CD14-positive monocyte (primary cell): ENCODE data around the gene GPR68. TPM values are rescaled to one million over a fixed set of nuclear protein-coding genes. Genes with fewer than 3 reads are reported as not detected.
A peak's percentile ranks its signal among the peaks of the same experiment; 100 is the strongest.

Experiments used
- DNase-seq, 3 donors: peaks; one replicate each; pipeline ENCODE4 v3.0.0-alpha.2; 2011 to 2022
- H2AFZ ChIP-seq: 2 replicates; pipeline ENCODE4 v1.6.0; 2012; ENCODE audit warnings: mild to moderate bottlenecking, low read depth, low read length, inconsistent platforms; ENCODE audit not compliant: insufficient read depth, poor library complexity, severe bottlenecking
- H3K27ac ChIP-seq, 2 donors: 1 replicate in 1 of 2; 2 replicates in 1 of 2; pipeline ENCODE4 v1.5.1; 2012 to 2013; ENCODE audit warnings: low read length in 2 of 2, control low read depth in 1 of 2, inconsistent platforms in 1 of 2, low read depth in 1 of 2, mild to moderate bottlenecking in 1 of 2
- H3K27me3 ChIP-seq, 2 donors: one replicate each; pipeline versions ENCODE4 v1.6.0 to v1.6.1; 2011 to 2013; ENCODE audit warnings: low read length in 2 of 2; ENCODE audit not compliant: control insufficient read depth in 2 of 2, insufficient read depth in 2 of 2
- H3K36me3 ChIP-seq, 2 donors: replicated peaks in 1 of 2; 1 replicate in 1 of 2; 2 replicates in 1 of 2; pipeline versions ENCODE4 v1.5.1 to v1.6.1; 2012 to 2013; ENCODE audit warnings: low read length in 2 of 2, control low read depth in 1 of 2, inconsistent platforms in 1 of 2, mild to moderate bottlenecking in 1 of 2; ENCODE audit not compliant: insufficient read depth in 2 of 2, control insufficient read depth in 1 of 2
- H3K4me1 ChIP-seq, 2 donors: 1 replicate in 1 of 2; 2 replicates in 1 of 2; pipeline versions ENCODE4 v1.5.1 to v1.6.1; 2012 to 2013; ENCODE audit warnings: low read length in 2 of 2, control low read depth in 1 of 2, inconsistent platforms in 1 of 2, mild to moderate bottlenecking in 1 of 2, moderate library complexity in 1 of 2; ENCODE audit not compliant: insufficient read depth in 2 of 2, control insufficient read depth in 1 of 2
- H3K4me2 ChIP-seq: replicated peaks from 2 replicates; pipeline ENCODE3; 2012; ENCODE audit warnings: low read length, moderate library complexity, mild to moderate bottlenecking; ENCODE audit not compliant: poor library complexity, severe bottlenecking; ENCODE audit errors: extremely low read depth
- H3K4me3 ChIP-seq, 3 experiments: fragments of 200-600 bp in 1 of 3; sonication (generic) in 1 of 3; replicated peaks in 1 of 3; 1 replicate in 2 of 3; 2 replicates in 1 of 3; pipeline ENCODE4 v1.5.1; 2011 to 2013; ENCODE audit warnings: low read length in 3 of 3, mild to moderate bottlenecking in 3 of 3, control low read depth in 2 of 3, low read depth in 2 of 3, inconsistent platforms in 1 of 3, moderate library complexity in 1 of 3
- H3K79me2 ChIP-seq: 2 replicates; pipeline ENCODE4 v1.6.0; 2012; ENCODE audit warnings: mild to moderate bottlenecking, control low read depth, inconsistent platforms, low read length, moderate library complexity; ENCODE audit not compliant: insufficient read depth
- H3K9ac ChIP-seq: 2 replicates; pipeline ENCODE4 v1.6.0; 2017; ENCODE audit warnings: low read length, mild to moderate bottlenecking; ENCODE audit not compliant: insufficient read depth, poor library complexity, severe bottlenecking
- H3K9me3 ChIP-seq, 2 donors: replicated peaks in 1 of 2; 1 replicate in 1 of 2; 2 replicates in 1 of 2; pipeline versions ENCODE4 v1.5.1 to v1.6.1; 2012 to 2013; ENCODE audit warnings: low read length in 2 of 2, control low read depth in 1 of 2; ENCODE audit not compliant: control insufficient read depth in 1 of 2, insufficient read depth in 1 of 2
- H4K20me1 ChIP-seq: 2 replicates; pipeline ENCODE4 v1.6.0; 2012; ENCODE audit warnings: mild to moderate bottlenecking, low read length, control low read depth, moderate library complexity; ENCODE audit not compliant: insufficient read depth
- H3K27ac Mint-ChIP-seq, 7 donors: one replicate each; pipeline ENCODE4 v1.8.0; 2020; ENCODE audit warnings: mild to moderate bottlenecking in 7 of 7, mixed read lengths in 7 of 7, moderate library complexity in 6 of 7, inconsistent platforms in 2 of 7
- H3K27me3 Mint-ChIP-seq, 3 donors: one replicate each; pipeline ENCODE4 v1.8.0; 2021 to 2022; ENCODE audit warnings: low read depth in 3 of 3, mild to moderate bottlenecking in 3 of 3, mixed read lengths in 3 of 3, moderate library complexity in 3 of 3, inconsistent platforms in 1 of 3
- H3K36me3 Mint-ChIP-seq, 2 donors: one replicate each; pipeline ENCODE4 v1.8.0; 2020; ENCODE audit warnings: mixed read lengths in 2 of 2, inconsistent platforms in 1 of 2, mild to moderate bottlenecking in 1 of 2
- H3K4me1 Mint-ChIP-seq: one replicate; pipeline ENCODE4 v1.8.0; 2020; ENCODE audit warnings: mild to moderate bottlenecking, mixed read lengths
- H3K4me3 Mint-ChIP-seq, 2 donors: one replicate each; pipeline ENCODE4 v1.8.0; 2020; ENCODE audit warnings: mild to moderate bottlenecking in 2 of 2, mixed read lengths in 2 of 2, moderate library complexity in 1 of 2
- H3K9me3 Mint-ChIP-seq, 7 donors: one replicate each; pipeline ENCODE4 v1.8.0; 2020 to 2022; ENCODE audit warnings: mixed read lengths in 7 of 7, mild to moderate bottlenecking in 6 of 7, moderate library complexity in 6 of 7, inconsistent platforms in 2 of 7
- WGBS: methylation state at CpG from one replicate; pipeline ENCODE4 v1.1.5; 2013; ENCODE audit warnings: missing lambda C conversion rate; ENCODE audit not compliant: insufficient coverage; 5-methylcytosine and 5-hydroxymethylcytosine counted together
- intact Hi-C, 2 donors: fragments of 100-400 bp; cut with micrococcal nuclease; formaldehyde crosslinking; loops; one replicate each; pipeline versions ENCODE4 v1.15.0 to v1.15.1; 2023
- polyA minus RNA-seq: library from RNA; depleted of rRNA, polyadenylated mRNA; stranded (reverse); fragments of >200 nt; gene quantifications from 2 replicates; pipeline ENCODE4 v1.2.3, GENCODE V29; 2012
- polyA plus RNA-seq, 3 donors: library from polyadenylated mRNA; depleted of rRNA in 1 of 3; unstranded in 2 of 3; stranded (reverse) in 1 of 3; fragments of 300-500 nt in 2 of 3; fragments of >200 nt in 1 of 3; fragmentation: Illumina TruSeq in 2 of 3; gene quantifications; 1 replicate in 2 of 3; 2 replicates in 1 of 3; pipeline ENCODE4 v1.2.3, GENCODE V29; 2012 to 2021
- total RNA-seq, 12 experiments: library from RNA in 1 of 12; stranded (reverse) in 1 of 12; fragments of 120-200 nt in 1 of 12; gene quantifications; one replicate each; pipeline ENCODE4 v1.2.4 and lab custom pipeline; 2013 to 2026; ENCODE audit warnings: mixed read lengths in 6 of 12, inconsistent platforms in 1 of 12
- TF ChIP-seq, protein P1 (sequence below): fragments of 200-600 bp; IDR thresholded peaks from one replicate; pipeline ENCODE4 v1.8.0; 2022; ENCODE audit warnings: antibody characterized with exemption, mild to moderate bottlenecking

Gene GPR68, protein sequence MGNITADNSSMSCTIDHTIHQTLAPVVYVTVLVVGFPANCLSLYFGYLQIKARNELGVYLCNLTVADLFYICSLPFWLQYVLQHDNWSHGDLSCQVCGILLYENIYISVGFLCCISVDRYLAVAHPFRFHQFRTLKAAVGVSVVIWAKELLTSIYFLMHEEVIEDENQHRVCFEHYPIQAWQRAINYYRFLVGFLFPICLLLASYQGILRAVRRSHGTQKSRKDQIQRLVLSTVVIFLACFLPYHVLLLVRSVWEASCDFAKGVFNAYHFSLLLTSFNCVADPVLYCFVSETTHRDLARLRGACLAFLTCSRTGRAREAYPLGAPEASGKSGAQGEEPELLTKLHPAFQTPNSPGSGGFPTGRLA
- total RNA-seq (2013) = 0.04 TPM
- under 1 TPM in 2 of 3 donors, not detected in 1; 0.05 to 0.07 TPM for polyA plus RNA-seq
- polyA minus RNA-seq = 0.40 TPM in 1 of 2 replicates, not detected in the other
- total RNA-seq (lab: John Stamatoyannopoulos, UW) = 11.0 to 89.7 (median 23.1) reads per million in 11 experiments

DNA sequence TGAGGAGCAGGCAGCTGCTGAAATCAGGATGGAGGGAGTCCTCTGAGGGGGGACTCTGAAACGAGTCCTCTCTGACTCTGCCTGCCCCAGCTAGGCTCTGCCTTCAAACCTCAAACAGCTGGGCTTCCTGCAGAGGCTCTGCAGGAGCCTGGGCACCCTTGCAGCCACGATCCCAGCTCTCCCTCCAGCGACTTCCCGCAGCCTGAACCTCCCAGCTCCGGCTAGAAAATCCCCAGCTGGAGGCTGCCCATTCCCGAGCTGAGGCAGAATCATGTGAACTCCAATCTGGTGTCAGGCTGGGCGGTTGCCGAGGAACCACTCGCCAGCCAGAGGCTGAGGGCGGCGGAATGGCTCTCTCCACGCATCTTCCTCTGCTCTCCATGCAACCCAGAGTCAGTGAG lies at the start of gene GPR68:
Gene GPR68, minus strand, starts transcription at position 204 of the 401 bp plus-strand sequence. CDS start 9,654 bp downstream, outside the sequence.
- Mint-ChIP-seq H3K36me3 (no peaks in the 10 kb centered on the region), H3K4me3 (peak within 1 kb of the TSS; percentile 53 to 67), H3K4me1 (peaks cover 50% of the 10 kb centered on the region), H3K27me3 (peaks cover 5 to 10% (median 7%) of the 10 kb centered on the region in 3 donors), H3K27ac (peak within 1 kb of the TSS; percentile 79 to 93 (median 89)), H3K9me3 (peaks cover 2 to 7% (median 5%) of the 10 kb centered on the region in 7 donors)
- Histone ChIP-seq H3K4me2 (peak within 1 kb of the TSS; percentile 2), H3K36me3 (no peaks in the 10 kb centered on the region), H3K27ac (peak within 1 kb of the TSS; percentile 50 to 92), H3K9ac (peak within 1 kb of the TSS; percentile 64), H3K4me1 (peaks cover 47 to 50% of the 10 kb centered on the region in 2 donors), H4K20me1 (no peaks in the 10 kb centered on the region), H3K4me3 (no peak within 1 kb of the TSS), H3K27me3 (no peaks in the 10 kb centered on the region), H3K9me3 (no peaks in the 10 kb centered on the region), H3K79me2 (no peaks in the 10 kb centered on the region), H2AFZ (no peak within 1 kb of the TSS)
- TF ChIP-seq, protein P1, sequence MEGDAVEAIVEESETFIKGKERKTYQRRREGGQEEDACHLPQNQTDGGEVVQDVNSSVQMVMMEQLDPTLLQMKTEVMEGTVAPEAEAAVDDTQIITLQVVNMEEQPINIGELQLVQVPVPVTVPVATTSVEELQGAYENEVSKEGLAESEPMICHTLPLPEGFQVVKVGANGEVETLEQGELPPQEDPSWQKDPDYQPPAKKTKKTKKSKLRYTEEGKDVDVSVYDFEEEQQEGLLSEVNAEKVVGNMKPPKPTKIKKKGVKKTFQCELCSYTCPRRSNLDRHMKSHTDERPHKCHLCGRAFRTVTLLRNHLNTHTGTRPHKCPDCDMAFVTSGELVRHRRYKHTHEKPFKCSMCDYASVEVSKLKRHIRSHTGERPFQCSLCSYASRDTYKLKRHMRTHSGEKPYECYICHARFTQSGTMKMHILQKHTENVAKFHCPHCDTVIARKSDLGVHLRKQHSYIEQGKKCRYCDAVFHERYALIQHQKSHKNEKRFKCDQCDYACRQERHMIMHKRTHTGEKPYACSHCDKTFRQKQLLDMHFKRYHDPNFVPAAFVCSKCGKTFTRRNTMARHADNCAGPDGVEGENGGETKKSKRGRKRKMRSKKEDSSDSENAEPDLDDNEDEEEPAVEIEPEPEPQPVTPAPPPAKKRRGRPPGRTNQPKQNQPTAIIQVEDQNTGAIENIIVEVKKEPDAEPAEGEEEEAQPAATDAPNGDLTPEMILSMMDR = no peak
- intact Hi-C loops = loop anchor here in 1 of 2 donors (10.0 kb wide), 1 partner anchor 170 kb away; the partner anchor contains the start of gene CCDC88C
- WGBS = 4% methylated on average over 5 of the region's 12 CpGs
- peak in 1 of 3 donors; percentile 70 for DNase-seq

DNA sequence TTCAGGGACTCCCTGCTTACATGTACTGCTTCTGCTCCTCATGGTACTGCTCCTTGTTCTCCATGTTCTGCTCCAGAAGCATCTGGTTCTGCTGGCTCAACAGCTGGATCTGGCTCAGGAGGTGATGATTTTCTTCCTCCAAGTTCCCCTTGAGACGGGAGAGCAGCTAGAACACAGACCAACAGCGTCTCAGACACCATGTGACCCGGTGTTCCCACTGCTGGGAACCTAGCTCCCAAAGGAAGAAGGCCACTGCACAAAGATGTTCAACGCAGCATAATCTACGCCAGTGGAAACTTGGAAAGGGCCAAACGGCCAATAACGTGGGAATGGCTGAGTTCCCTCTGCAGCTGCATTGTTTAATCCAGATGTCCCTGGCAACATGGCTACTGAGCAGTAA lies 49.6 kb upstream of the GPR68 start:
- Histone ChIP-seq H3K9ac (no peak overlapping the region), H3K36me3 (peaks cover 98 to 100% of the 10 kb centered on the region in 2 donors), H3K79me2 (no peaks in the 10 kb centered on the region), H3K4me3 (no peak overlapping the region), H2AFZ (no peak overlapping the region), H4K20me1 (peaks cover 79% of the 10 kb centered on the region), H3K27ac (no peak overlapping the region), H3K9me3 (no peaks in the 10 kb centered on the region), H3K4me2 (no peak overlapping the region), H3K4me1 (no peaks in the 10 kb centered on the region), H3K27me3 (no peaks in the 10 kb centered on the region)
- no peak for DNase-seq
- peaks cover 94 to 99% of the 10 kb centered on the region in 2 donors for H3K36me3 Mint-ChIP-seq
- TF ChIP-seq, protein P1 = no peak
- peaks cover 0 to 5% (median 0%) of the 10 kb centered on the region in 7 donors for H3K9me3 Mint-ChIP-seq
- intact Hi-C loops = no loop called here
- no peaks in the 10 kb centered on the region for H3K4me1 Mint-ChIP-seq
- no peaks in the 10 kb centered on the region for H3K27me3 Mint-ChIP-seq
- peak overlapping the region in 2 of 7 donors; percentile 51 to 60 for H3K27ac Mint-ChIP-seq
- WGBS = 95% methylated on average over 7 of the region's 7 CpGs
- H3K4me3 Mint-ChIP-seq = no peak overlapping the region
